ENCODE data around the gene PRICKLE4.
"Not testable (repeated sequence)": the region's sequence is repeated elsewhere in the genome, so short reads cannot be mapped to it uniquely, and the experiment has no call there.

Gene PRICKLE4

GRCh38 chr6:41798901-41799558 lies 18.4 kb downstream of the PRICKLE4 start:
- no peak for DNase-seq (ENCODE audit: low spot score)

GRCh38 chr6:41799559-41799911 lies 19.0 kb downstream of the PRICKLE4 start:
- DNase-seq (ENCODE audit: low spot score), result no peak

GRCh38 chr6:41801380-41801779 lies 20.8 kb downstream of the PRICKLE4 start:
- no peak for DNase-seq (ENCODE audit: low spot score)

- no peak for DNase-seq (ENCODE audit: low spot score)
Observed at GRCh38 chr6:41805830-41806774, 25.5 kb downstream of the PRICKLE4 start.

GRCh38 chr6:41811095-41811494 lies 30.5 kb downstream of the PRICKLE4 start:
- DNase-seq (ENCODE audit: low spot score), result no peak

- DNase-seq (ENCODE audit: low spot score), result not testable (repeated sequence)
Observed at GRCh38 chr6:41811946-41812345, 31.4 kb downstream of the PRICKLE4 start.

GRCh38 chr6:41813469-41813868 lies 32.9 kb downstream of the PRICKLE4 start:
- no peak for DNase-seq (ENCODE audit: low spot score)

- no peak for DNase-seq (ENCODE audit: low spot score)
Observed at GRCh38 chr6:41813956-41814355, 33.4 kb downstream of the PRICKLE4 start.

- DNase-seq (ENCODE audit: low spot score), result no peak
Observed at GRCh38 chr6:41814629-41815028, 34.0 kb downstream of the PRICKLE4 start.

- no peak for DNase-seq (ENCODE audit: low spot score)
Observed at GRCh38 chr6:41815587-41815986, 35.0 kb downstream of the PRICKLE4 start.

- no peak for DNase-seq (ENCODE audit: low spot score)
Observed at GRCh38 chr6:41818271-41819054, 37.9 kb downstream of the PRICKLE4 start.

GRCh38 chr6:41821266-41821665 lies 40.7 kb downstream of the PRICKLE4 start:
- DNase-seq (ENCODE audit: low spot score), result no peak

GRCh38 chr6:41822021-41822420 lies 41.4 kb downstream of the PRICKLE4 start:
- DNase-seq (ENCODE audit: low spot score), result no peak

- DNase-seq (ENCODE audit: low spot score), result no peak
Observed at GRCh38 chr6:41823178-41823577, 42.6 kb downstream of the PRICKLE4 start.

GRCh38 chr6:41824571-41825569 lies 44.3 kb downstream of the PRICKLE4 start:
- no peak for DNase-seq (ENCODE audit: low spot score)

- no peak for DNase-seq (ENCODE audit: low spot score)
Observed at GRCh38 chr6:41826343-41827022, 45.9 kb downstream of the PRICKLE4 start.

- DNase-seq (ENCODE audit: low spot score), result no peak
Observed at GRCh38 chr6:41832263-41832662, 51.7 kb downstream of the PRICKLE4 start.

GRCh38 chr6:41836022-41836659 lies 55.6 kb downstream of the PRICKLE4 start:
- peak; percentile 30 for DNase-seq (ENCODE audit: low spot score)

GRCh38 chr6:41836660-41837052 lies 56.1 kb downstream of the PRICKLE4 start:
- no peak for DNase-seq (ENCODE audit: low spot score)

All from SW480 (cell line).